NCI-H510A treated with DMSO at 0.1 percent for 48 hours (cell line): ENCODE measurements around the gene RAD50.

Source experiments
- DNase-seq: peaks from one replicate; lab custom pipeline; 2025; lab: John Stamatoyannopoulos, UW

Gene RAD50

GRCh38 chr5:132662004-132662401, 105.2 kb downstream of the RAD50 start:
- DNase-seq = no peak

GRCh38 chr5:132662925-132663770, 106.4 kb downstream of the RAD50 start:
- DNase-seq = no peak

- no peak for DNase-seq
Measured at GRCh38 chr5:132663771-132664695, 107.3 kb downstream of the RAD50 start.

- DNase-seq = no peak
Measured at GRCh38 chr5:132664696-132665209, 108.0 kb downstream of the RAD50 start.

GRCh38 chr5:132665574-132666080, 108.8 kb downstream of the RAD50 start:
- DNase-seq = no peak

GRCh38 chr5:132666310-132667123, 109.7 kb downstream of the RAD50 start:
- no peak for DNase-seq

- no peak for DNase-seq
Measured at GRCh38 chr5:132667309-132667708, 110.5 kb downstream of the RAD50 start.

- no peak for DNase-seq
Measured at GRCh38 chr5:132667761-132668705, 111.3 kb downstream of the RAD50 start.

- no peak for DNase-seq
Measured at GRCh38 chr5:132668706-132669454, 112.1 kb downstream of the RAD50 start.

GRCh38 chr5:132669455-132669820, 112.7 kb downstream of the RAD50 start:
- DNase-seq = no peak

GRCh38 chr5:132669966-132670882, 113.4 kb downstream of the RAD50 start:
- no peak for DNase-seq

GRCh38 chr5:132671000-132671399, 114.2 kb downstream of the RAD50 start:
- no peak for DNase-seq

- DNase-seq = no peak
Measured at GRCh38 chr5:132673488-132673887, 116.7 kb downstream of the RAD50 start.

GRCh38 chr5:132673939-132674630, 117.3 kb downstream of the RAD50 start, which contains the start of gene IL4:
IL4 (plus strand) TSS chr5:132673989; CDS start chr5:132674051, 62 bp downstream.
- DNase-seq = no peak

- DNase-seq = no peak
Measured at GRCh38 chr5:132674671-132675506, 118.1 kb downstream of the RAD50 start.

- DNase-seq = no peak
Measured at GRCh38 chr5:132675936-132676689, 119.3 kb downstream of the RAD50 start.
